ENCODE data around the gene MAP6. TPM values are rescaled to one million over a fixed set of nuclear protein-coding genes. Genes with fewer than 3 reads are reported as not detected.

MAP6 gene
- total and polyA plus RNA-seq, 2 of the 13 experiments (the other 11 are each of a cell fraction or from before 2014, with no cell fraction given) = 0.04 TPM; not detected in 1

- BruUV-seq (replicated peaks) = TSS peak; percentile 79
- Histone ChIP-seq H3K4me1 (ENCODE audit: insufficient read depth, low read length) (peaks cover 71% of the 10 kb centered on the region), H3K9me3 (ENCODE audit: low read length) (no peaks in the 10 kb centered on the region), H3K9ac (ENCODE audit: insufficient read depth, low read depth, low read length) (peak overlapping the region; percentile 83), H3K27me3 (ENCODE audit: control insufficient read depth in 1 of 2, insufficient read depth in 2 of 2, low read length in 2 of 2) (no peaks in the 10 kb centered on the region; a peak in 1 of 5 replicates), H3K36me3 (replicated peaks in 1 of 2; ENCODE audit: control insufficient read depth in 1 of 2, insufficient read depth in 2 of 2, low read length in 2 of 2) (peaks cover 6 to 7% of the 10 kb centered on the region in 2 experiments; a peak in 4 of 5 replicates), H3K4me3 (replicated peaks in 1 of 3; ENCODE audit: insufficient read depth in 1 of 3, low read depth in 2 of 3, low read length in 3 of 3) (peak overlapping the region; percentile 69 to 91 (median 90)), H3K27ac (ENCODE audit: extremely low read length, insufficient read depth, low read length) (peak overlapping the region; percentile 69), H4K20me1 (ENCODE audit: insufficient read depth, low read length) (no peaks in the 10 kb centered on the region), H3K79me2 (ENCODE audit: insufficient read depth, low read length) (peaks cover 34% of the 10 kb centered on the region), H2AFZ (ENCODE audit: low read length) (no peak overlapping the region), H3K4me2 (ENCODE audit: low read depth, low read length) (peak overlapping the region; percentile 90)
- ATAC-seq (peak; percentile 6; the same call in 1 of the 3 replicates), DNase-seq (ENCODE audit: low spot score) (no peak), FAIRE-seq (no peak)
- CTCF ChIA-PET (ENCODE audit: low intra/inter-chr PET ratio, low total read pairs) = no interaction called here
- in situ Hi-C loops (cut with HindIII; ENCODE audit: extremely low pct_ligation_motif_present, low pct_unique_long_range_greater_than_20kb) (no loop called here), intact Hi-C loops (cut with micrococcal nuclease; ENCODE audit: unreplicated experiment) (no loop called here)
- POLR2A ChIA-PET = interaction anchor here (0.6 to 2.0 kb wide), 17 partner anchors 8 to 321 kb away, joined by 3 to 31 read pairs (median 4); no protein-coding TSS in a partner anchor
- WGBS (ENCODE audit: low lambda C conversion rate) = 1% methylated on average over 13 of the region's 16 CpGs
- TF ChIP-seq DRAP1 (CRISPR knock-in tag; IDR thresholded peaks at IDR 0.05) = no peak
- no peak for TF ChIP-seq BHLHE40 (IDR thresholded peaks at IDR 0.05; ENCODE audit: low read length)
- no peak for TF ChIP-seq ZFP90 (CRISPR knock-in tag; IDR thresholded peaks at IDR 0.05; ENCODE audit: borderline replicate concordance)
- peak; percentile 50 for TF ChIP-seq TAF1 (CRISPR knock-in tag; IDR thresholded peaks at IDR 0.05)
- 0 out of 2 replicates have a peak, but pooled peaks have one; percentile 1 for TF ChIP-seq TOE1 (CRISPR knock-in tag; IDR thresholded peaks at IDR 0.05)
- TF ChIP-seq SAP130 (CRISPR knock-in tag; IDR thresholded peaks at IDR 0.05; ENCODE audit: low read depth) = no peak; the same call in 1 of the 2 replicates
- no peak for TF ChIP-seq ZNF704 (CRISPR knock-in tag; IDR thresholded peaks at IDR 0.05; ENCODE audit: borderline replicate concordance)
- no peak for TF ChIP-seq ZNF451 (CRISPR knock-in tag; IDR thresholded peaks at IDR 0.05)
- TF ChIP-seq FLYWCH1 (CRISPR knock-in tag; IDR thresholded peaks at IDR 0.05) = no peak
- TF ChIP-seq PLRG1 (conservative IDR thresholded peaks at IDR 0.05) = no peak
- no peak for TF ChIP-seq FUBP1 (CRISPR knock-in tag; IDR thresholded peaks at IDR 0.05; ENCODE audit: borderline replicate concordance)
- no peak for TF ChIP-seq STAG1 (CRISPR knock-in tag; IDR thresholded peaks at IDR 0.05)
- no peak for TF ChIP-seq ZNF382 (CRISPR knock-in tag; IDR thresholded peaks at IDR 0.05; ENCODE audit: borderline replicate concordance)
- TF ChIP-seq SAFB2 (CRISPR knock-in tag; IDR thresholded peaks at IDR 0.05; ENCODE audit: borderline replicate concordance, low read depth) = 0 out of 2 replicates have a peak, but pooled peaks have one; percentile 0
- peak; percentile 34; the same call in 1 of the 2 replicates for TF ChIP-seq MXD3 (CRISPR knock-in tag; IDR thresholded peaks at IDR 0.05)
- no peak for TF ChIP-seq FOXO4 (CRISPR knock-in tag; conservative IDR thresholded peaks at IDR 0.05)
- no peak for TF ChIP-seq ZNF570 (CRISPR knock-in tag; IDR thresholded peaks at IDR 0.05; ENCODE audit: borderline replicate concordance)
Observed at GRCh38 chr11:75562836-75563484, 105.9 kb downstream of the MAP6 start.
